Liver (tissue), 9 donors: ENCODE data around the gene PTCRA. TPM values are rescaled to one million over a fixed set of nuclear protein-coding genes. Genes with fewer than 3 reads are reported as not detected.

ENCODE experiments used
- DNase-seq: peaks from one replicate; pipeline ENCODE4 v3.0.0-alpha.2; 2017; ENCODE audit warnings: low spot score
- H3K27ac ChIP-seq, 2 donors: one replicate each; pipeline ENCODE4 v1.7.0; 2013; ENCODE audit warnings: inconsistent platforms in 2 of 2, low read length in 2 of 2, control low read depth in 1 of 2, low read depth in 1 of 2, mild to moderate bottlenecking in 1 of 2
- H3K27me3 ChIP-seq, 4 donors: one replicate each; pipeline versions ENCODE4 v1.6.1 to v1.7.0; 2013; ENCODE audit warnings: low read length in 3 of 4, inconsistent platforms in 1 of 4, mild to moderate bottlenecking in 1 of 4, moderate library complexity in 1 of 4; ENCODE audit not compliant: control insufficient read depth in 4 of 4, insufficient read depth in 4 of 4
- H3K36me3 ChIP-seq, 4 donors: one replicate each; pipeline versions ENCODE4 v1.6.1 to v1.7.0; 2013; ENCODE audit warnings: low read length in 3 of 4, mild to moderate bottlenecking in 3 of 4, low read depth in 1 of 4, moderate library complexity in 1 of 4; ENCODE audit not compliant: control insufficient read depth in 4 of 4, insufficient read depth in 3 of 4
- H3K4me1 ChIP-seq, 4 donors: one replicate each; pipeline versions ENCODE4 v1.6.1 to v1.7.0; 2013; ENCODE audit warnings: low read length in 3 of 4, mild to moderate bottlenecking in 3 of 4, moderate library complexity in 1 of 4; ENCODE audit not compliant: control insufficient read depth in 4 of 4, insufficient read depth in 4 of 4
- H3K4me3 ChIP-seq, 3 donors: one replicate each; pipeline versions ENCODE4 v1.6.1 to v1.7.0; 2013; ENCODE audit warnings: low read length in 3 of 3, control low read depth in 1 of 3, low read depth in 1 of 3, mild to moderate bottlenecking in 1 of 3
- H3K9ac ChIP-seq, 2 donors: one replicate each; pipeline ENCODE4 v1.7.0; 2013; ENCODE audit warnings: low read length in 2 of 2, mild to moderate bottlenecking in 2 of 2, moderate library complexity in 2 of 2, control low read depth in 1 of 2, low read depth in 1 of 2
- H3K9me3 ChIP-seq, 4 donors: one replicate each; pipeline versions ENCODE4 v1.6.1 to v1.7.0; 2013; ENCODE audit warnings: low read length in 3 of 4; ENCODE audit not compliant: control insufficient read depth in 4 of 4
- EGR1 ChIP-seq, 2 donors: IDR thresholded peaks; 2 replicates each; pipeline ENCODE4 v1.6.1; 2016 to 2018; ENCODE audit warnings: antibody characterized with exemption in 2 of 2, low read depth in 2 of 2
- MAX ChIP-seq: IDR thresholded peaks from 2 replicates; pipeline ENCODE4 v1.6.1; 2016; ENCODE audit warnings: antibody characterized with exemption
- NR2F2 ChIP-seq: IDR thresholded peaks from 2 replicates; pipeline ENCODE4 v1.6.1; 2016; ENCODE audit warnings: antibody characterized with exemption
- RAD21 ChIP-seq, 2 donors: IDR thresholded peaks; 2 replicates each; pipeline ENCODE4 v1.6.1; 2016; ENCODE audit warnings: antibody characterized with exemption in 2 of 2, mild to moderate bottlenecking in 2 of 2
- REST ChIP-seq: IDR thresholded peaks from 2 replicates; pipeline ENCODE4 v1.6.1; 2016; ENCODE audit warnings: antibody characterized with exemption, mild to moderate bottlenecking
- RXRA ChIP-seq, 2 donors: IDR thresholded peaks; 2 replicates each; pipeline ENCODE4 v1.6.1; 2017 to 2018; ENCODE audit warnings: antibody characterized with exemption in 2 of 2, mild to moderate bottlenecking in 1 of 2
- TAF1 ChIP-seq: conservative IDR thresholded peaks from 2 replicates; pipeline ENCODE4 v1.6.1; 2016; ENCODE audit warnings: antibody characterized with exemption, mild to moderate bottlenecking
- YY1 ChIP-seq: IDR thresholded peaks from 2 replicates; pipeline ENCODE4 v1.6.1; 2016; ENCODE audit warnings: antibody characterized with exemption, mild to moderate bottlenecking
- ZBTB33 ChIP-seq: IDR thresholded peaks from 2 replicates; pipeline ENCODE4 v1.6.1; 2016; ENCODE audit warnings: antibody characterized with exemption
- WGBS: extraction: QIAGEN DNeasy Blood & Tissue Kit; methylation state at CpG from one replicate; pipeline ENCODE4 v1.1.7; 2013; 5-methylcytosine and 5-hydroxymethylcytosine counted together
- polyA plus RNA-seq, 2 donors: library from polyadenylated mRNA; stranded (reverse) in 1 of 2; unstranded in 1 of 2; fragments of 200-250 nt in 1 of 2; fragments of >200 nt in 1 of 2; fragmentation: Nextera tagmentation in 1 of 2; extraction: Ambion mirVana in 1 of 2; gene quantifications; one replicate each; pipeline versions ENCODE4 v1.2.1 to v1.2.3, GENCODE V29; 2013 to 2015
- total RNA-seq, 2 donors: library from RNA; depleted of rRNA; stranded (reverse); fragments of >200 nt; gene quantifications; one replicate each; pipeline ENCODE4 v1.2.3, GENCODE V29; 2014
- donor health status: healthy.
- donor health status: healthy.
- donor health status: healthy.
- donor health status: healthy.
- donor health status: healthy.

PTCRA gene
- total and polyA plus RNA-seq, 4 donors = 0.63 to 1.1 TPM; not detected in 2

GRCh38 chr6:42909835-42910234 lies 6.0 kb upstream of the PTCRA start:
- Histone ChIP-seq H3K36me3 (no peaks in the 10 kb centered on the region), H3K4me1 (peaks cover 0 to 6% (median 2%) of the 10 kb centered on the region in 4 donors), H3K4me3 (no peak overlapping the region), H3K9me3 (no peaks in the 10 kb centered on the region), H3K9ac (no peak overlapping the region), H3K27me3 (no peaks in the 10 kb centered on the region), H3K27ac (no peak overlapping the region)
- no peak for DNase-seq
- TF ChIP-seq RAD21 (IDR thresholded peaks at IDR 0.05) (no peak), RXRA (IDR thresholded peaks at IDR 0.05) (no peak), NR2F2 (no peak), MAX (no peak), REST (no peak), TAF1 (no peak)
- 95% methylated on average over 10 of the region's 10 CpGs for WGBS

GRCh38 chr6:42911171-42912021 lies 4.5 kb upstream of the PTCRA start:
- H3K4me3 ChIP-seq = peak overlapping the region in 1 of 3 donors; percentile 54
- H3K27ac ChIP-seq = no peak overlapping the region
- 13% methylated on average over 49 of the region's 49 CpGs for WGBS

More at GRCh38 chr6:42911171-42912021, 4.5 kb upstream of the PTCRA start:
- Histone ChIP-seq H3K4me1 (peaks cover 0 to 6% (median 2%) of the 10 kb centered on the region in 4 donors), H3K27me3 (no peaks in the 10 kb centered on the region), H3K36me3 (no peaks in the 10 kb centered on the region), H3K9me3 (no peaks in the 10 kb centered on the region), H3K9ac (no peak overlapping the region)
- DNase-seq = no peak
- TF ChIP-seq ZBTB33 (no peak), EGR1 (IDR thresholded peaks at IDR 0.05; ENCODE audit: low read depth in 2 of 2) (no peak), NR2F2 (no peak), REST (no peak), RAD21 (IDR thresholded peaks at IDR 0.05) (peak in 1 of 2 donors; percentile 23), RXRA (IDR thresholded peaks at IDR 0.05) (no peak), YY1 (no peak)
